ENCODE measurements around the gene VSTM4. TPM values are rescaled to one million over a fixed set of nuclear protein-coding genes. Genes with fewer than 3 reads are reported as not detected.

Gene VSTM4
- total and polyA plus RNA-seq, 2 of the 4 experiments (the other 2 are of a cell fraction): 2.4 to 2.9 TPM

DNA sequence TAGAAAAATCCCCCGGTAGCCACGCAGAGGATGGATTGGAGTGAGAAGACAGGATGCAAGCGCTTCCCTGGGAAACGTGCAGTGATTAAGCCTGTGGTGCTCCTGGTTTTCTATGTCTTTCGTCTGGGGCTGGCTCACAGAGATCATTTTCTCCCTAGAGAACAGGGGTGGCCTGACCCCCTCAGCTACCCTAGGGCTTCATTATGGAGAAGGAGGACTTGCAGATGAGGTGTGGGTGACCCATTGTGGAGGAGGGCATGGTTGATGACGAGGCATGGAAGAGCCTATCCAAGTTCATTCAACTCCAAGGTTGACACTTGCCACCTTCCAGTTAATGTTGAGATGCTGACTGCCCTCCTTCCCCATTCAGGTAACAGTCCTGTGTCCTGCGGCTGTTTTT lies 75.9 kb downstream of the VSTM4 start:
- no peak overlapping the region for H2BK120ac ChIP-seq (ENCODE audit: low read depth, low read length)
- H3K9me3 ChIP-seq (ENCODE audit: control insufficient read depth, insufficient read depth, low read length): no peaks in the 10 kb centered on the region
- H2AFZ ChIP-seq (replicated peaks; ENCODE audit: low read length, poor library complexity): no peak overlapping the region
- no peak overlapping the region for H4K8ac ChIP-seq (ENCODE audit: low read depth in 2 of 2, low read length in 2 of 2)
- peaks cover 5% of the 10 kb centered on the region; the same call in 1 of the 2 replicates for H3K9me1 ChIP-seq (ENCODE audit: insufficient read depth, low read length)
- no peak overlapping the region for H3K4me2 ChIP-seq (ENCODE audit: low read depth, low read length)
- no peak overlapping the region for H3K27ac ChIP-seq (ENCODE audit: insufficient read depth, low read length)
- no peak overlapping the region for H2BK20ac ChIP-seq (ENCODE audit: low read depth, low read length)
- ATAC-seq (ENCODE audit: low read depth): no peak
- H2BK5ac ChIP-seq (ENCODE audit: low read depth, low read length, poor library complexity, severe bottlenecking): no peak overlapping the region
- in situ Hi-C loops (cut with MboI; ENCODE audit: low sequenced_read_pairs) (no loop called here), intact Hi-C loops (cut with micrococcal nuclease) (no loop called here), dilution Hi-C loops (cut with HindIII; ENCODE audit: low sequenced_read_pairs, unreplicated experiment) (no loop called here)
- H4K20me1 ChIP-seq (ENCODE audit: insufficient read depth, low read length): no peaks in the 10 kb centered on the region
- H3K36me3 ChIP-seq (ENCODE audit: control insufficient read depth, insufficient read depth, low read length): peaks cover 11% of the 10 kb centered on the region; the same call in 1 of the 2 replicates
- TF ChIP-seq, protein P1, sequence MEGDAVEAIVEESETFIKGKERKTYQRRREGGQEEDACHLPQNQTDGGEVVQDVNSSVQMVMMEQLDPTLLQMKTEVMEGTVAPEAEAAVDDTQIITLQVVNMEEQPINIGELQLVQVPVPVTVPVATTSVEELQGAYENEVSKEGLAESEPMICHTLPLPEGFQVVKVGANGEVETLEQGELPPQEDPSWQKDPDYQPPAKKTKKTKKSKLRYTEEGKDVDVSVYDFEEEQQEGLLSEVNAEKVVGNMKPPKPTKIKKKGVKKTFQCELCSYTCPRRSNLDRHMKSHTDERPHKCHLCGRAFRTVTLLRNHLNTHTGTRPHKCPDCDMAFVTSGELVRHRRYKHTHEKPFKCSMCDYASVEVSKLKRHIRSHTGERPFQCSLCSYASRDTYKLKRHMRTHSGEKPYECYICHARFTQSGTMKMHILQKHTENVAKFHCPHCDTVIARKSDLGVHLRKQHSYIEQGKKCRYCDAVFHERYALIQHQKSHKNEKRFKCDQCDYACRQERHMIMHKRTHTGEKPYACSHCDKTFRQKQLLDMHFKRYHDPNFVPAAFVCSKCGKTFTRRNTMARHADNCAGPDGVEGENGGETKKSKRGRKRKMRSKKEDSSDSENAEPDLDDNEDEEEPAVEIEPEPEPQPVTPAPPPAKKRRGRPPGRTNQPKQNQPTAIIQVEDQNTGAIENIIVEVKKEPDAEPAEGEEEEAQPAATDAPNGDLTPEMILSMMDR (conservative IDR thresholded peaks at IDR 0.05; ENCODE audit: low read depth, low read length): no peak
- no peak for TF ChIP-seq POLR2A (IDR thresholded peaks at IDR 0.05; ENCODE audit: low read depth, low read length)
- TF ChIP-seq, protein P2, sequence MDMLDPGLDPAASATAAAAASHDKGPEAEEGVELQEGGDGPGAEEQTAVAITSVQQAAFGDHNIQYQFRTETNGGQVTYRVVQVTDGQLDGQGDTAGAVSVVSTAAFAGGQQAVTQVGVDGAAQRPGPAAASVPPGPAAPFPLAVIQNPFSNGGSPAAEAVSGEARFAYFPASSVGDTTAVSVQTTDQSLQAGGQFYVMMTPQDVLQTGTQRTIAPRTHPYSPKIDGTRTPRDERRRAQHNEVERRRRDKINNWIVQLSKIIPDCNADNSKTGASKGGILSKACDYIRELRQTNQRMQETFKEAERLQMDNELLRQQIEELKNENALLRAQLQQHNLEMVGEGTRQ (IDR thresholded peaks at IDR 0.05; ENCODE audit: low read depth, low read length): no peak
- WGBS, 2 experiments (ENCODE audit: extremely low coverage in 2 of 2, insufficient read length in 1 of 2): 73% methylated on average over 5 of the region's 7 CpGs; no CpG with 5 or more reads in 1 of the 2 experiments
- H3K18ac ChIP-seq (ENCODE audit: low read depth, low read length): no peak overlapping the region
- no peak overlapping the region for H3K4ac ChIP-seq (ENCODE audit: low read depth, low read length)
- no peak overlapping the region for H3K56ac ChIP-seq (ENCODE audit: extremely low read depth, insufficient read depth, low read length)
- no peak overlapping the region for H3K14ac ChIP-seq (replicated peaks; ENCODE audit: low read depth, low read length)
- H2AK5ac ChIP-seq (ENCODE audit: low read depth, low read length): no peak overlapping the region
- ChIA-PET CTCF (no interaction called here), POLR2A (ENCODE audit: unreplicated experiment) (no interaction called here)
- H2AK9ac ChIP-seq (replicated peaks; ENCODE audit: low read depth, low read length, poor library complexity): no peak overlapping the region
- H3K4me1 ChIP-seq (ENCODE audit: control insufficient read depth, insufficient read depth, low read length): no peaks in the 10 kb centered on the region
- no TSS peak for BruUV-seq (replicated peaks)
- H3K4me3 ChIP-seq (ENCODE audit: insufficient read depth, low read depth, low read length): no peak overlapping the region
- H3K9ac ChIP-seq (ENCODE audit: low read depth, low read length): no peak overlapping the region
- H3K27me3 ChIP-seq (ENCODE audit: control insufficient read depth, insufficient read depth, low read length): no peaks in the 10 kb centered on the region
- H4K91ac ChIP-seq (ENCODE audit: insufficient read depth, low read depth, low read length): no peak overlapping the region
- DNase-seq: no peak
- H4K5ac ChIP-seq (ENCODE audit: low read depth, low read length): no peak overlapping the region
- H3K79me1 ChIP-seq (ENCODE audit: low read depth in 1 of 2, low read length in 2 of 2): no peaks in the 10 kb centered on the region
- H3K23ac ChIP-seq (ENCODE audit: low read depth, low read length): no peak overlapping the region
- H2BK15ac ChIP-seq (ENCODE audit: low read depth, low read length): no peak overlapping the region
